IPS DF 4.7 (cell line): ENCODE measurements around the gene MTARC2.

Source experiments
- DNase-seq: peaks from one replicate; pipeline ENCODE4 v3.0.0-alpha.2; 2013; ENCODE audit warnings: low spot score; ENCODE audit errors: extremely low read depth

Gene MTARC2

DNA sequence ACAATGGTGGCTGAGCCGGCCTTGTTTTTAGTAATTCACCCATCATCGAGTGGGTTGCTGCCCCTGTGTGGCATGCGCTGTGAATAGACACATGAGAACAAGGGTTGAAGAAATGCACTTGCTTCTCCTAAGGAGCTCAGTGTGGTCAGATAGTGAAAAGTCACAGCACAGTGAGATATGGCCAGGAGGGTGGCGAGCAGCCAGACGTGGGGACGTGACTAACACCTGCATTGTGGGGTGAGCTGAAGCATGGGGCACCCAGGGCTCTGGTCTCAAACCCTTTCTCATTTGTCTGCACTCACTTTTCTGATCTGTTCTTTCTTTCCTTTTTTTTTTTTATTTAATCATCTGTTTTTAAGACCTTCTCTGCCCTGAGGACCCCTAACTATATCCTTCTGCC is 52.1 kb downstream of the MTARC2 start:
- no peak for DNase-seq

DNA sequence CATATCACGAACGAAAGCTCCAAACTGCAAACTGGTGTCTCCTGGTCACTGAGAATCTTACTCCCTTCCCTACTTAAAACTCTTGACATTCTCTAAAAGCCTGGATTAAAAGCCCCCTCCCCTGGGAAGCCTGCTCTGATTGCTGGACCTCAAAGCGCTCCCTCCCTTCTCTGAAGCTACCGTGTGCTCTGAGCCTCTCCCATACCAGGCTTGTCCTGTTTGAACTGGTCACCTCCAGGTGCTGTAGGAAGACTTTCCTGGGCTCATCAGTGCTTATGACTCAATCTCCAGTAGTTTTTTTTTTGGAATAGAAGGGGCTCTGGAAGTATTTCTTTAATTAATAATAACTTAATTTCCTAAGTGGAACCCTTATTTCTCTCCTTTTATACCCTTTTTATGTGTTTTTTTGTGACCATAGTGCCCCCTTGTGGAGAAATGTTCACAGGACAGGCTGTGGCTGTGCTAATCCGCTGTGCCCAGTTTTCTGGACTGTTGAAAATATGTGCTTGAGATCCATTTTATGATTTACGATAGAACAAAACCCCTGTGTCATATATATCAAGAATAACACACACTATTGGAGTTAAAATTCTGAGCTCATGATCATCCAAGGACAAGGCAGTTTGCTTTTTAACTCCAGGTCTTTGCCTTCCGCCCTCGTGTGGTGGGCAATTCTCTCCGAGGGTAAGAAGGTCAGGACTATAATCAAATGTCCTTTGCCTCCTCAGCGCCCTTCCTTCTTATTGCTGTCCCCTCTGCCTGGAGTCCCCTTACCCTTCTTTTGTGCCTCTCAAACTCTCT is 55.5 kb downstream of the MTARC2 start:
- no peak for DNase-seq

DNA sequence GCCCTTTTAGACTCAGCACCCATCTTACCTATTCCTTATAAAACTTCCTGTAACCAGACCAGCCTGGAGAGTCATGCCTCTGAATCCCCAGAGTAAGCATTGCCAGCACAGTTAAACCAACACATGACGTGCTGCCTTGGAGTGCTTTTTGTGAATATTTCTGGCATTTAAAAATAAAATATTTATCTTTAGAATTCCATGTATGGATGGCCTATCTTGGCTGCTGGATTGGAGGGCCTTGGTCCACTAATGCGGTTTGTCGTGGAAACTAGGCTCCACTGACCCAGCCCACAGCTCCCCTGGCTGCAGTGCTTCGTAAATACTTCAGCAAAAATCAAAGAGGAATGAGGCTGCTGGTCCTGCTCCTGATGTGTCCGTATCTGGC is 56.1 kb downstream of the MTARC2 start:
- no peak for DNase-seq

DNA sequence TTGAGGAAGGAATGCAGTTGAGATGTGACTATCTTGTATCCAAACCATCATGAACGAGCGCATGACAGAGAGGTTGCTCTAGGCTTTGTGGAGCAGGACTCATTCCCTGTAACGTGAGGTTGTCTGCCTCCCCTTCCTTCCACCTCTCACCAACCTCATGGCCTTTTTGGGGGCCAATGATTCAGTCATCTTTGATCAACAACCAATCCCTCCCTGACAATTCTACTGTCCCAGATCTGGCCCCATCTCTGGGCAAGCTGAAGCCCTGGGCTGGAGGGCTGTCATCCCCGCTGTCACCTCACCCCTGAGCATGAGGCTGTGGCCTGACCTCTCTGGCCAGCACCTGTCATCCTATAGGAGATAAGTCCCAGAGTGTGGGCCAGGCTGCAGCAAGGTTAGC is 58.3 kb downstream of the MTARC2 start:
- no peak for DNase-seq

DNA sequence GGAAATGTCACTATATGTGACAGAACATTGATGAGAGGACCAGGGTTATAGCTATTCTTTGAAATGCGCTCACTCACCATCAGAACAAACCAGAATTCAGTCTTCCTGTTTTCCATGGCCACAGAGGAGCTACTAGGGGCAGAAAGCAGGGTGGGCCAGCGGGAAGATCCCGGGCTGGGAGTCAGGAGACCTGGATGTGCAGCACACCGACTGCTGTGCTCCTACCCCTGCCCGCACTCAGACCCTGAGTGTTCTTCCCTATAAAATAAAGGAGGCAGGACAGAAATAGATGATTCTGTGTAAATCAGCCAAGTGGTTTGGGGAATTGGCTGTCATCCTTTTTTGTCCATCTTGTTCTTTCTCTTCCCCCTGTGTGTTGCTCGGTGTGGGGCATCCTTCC is 59.6 kb downstream of the MTARC2 start:
- no peak for DNase-seq

DNA sequence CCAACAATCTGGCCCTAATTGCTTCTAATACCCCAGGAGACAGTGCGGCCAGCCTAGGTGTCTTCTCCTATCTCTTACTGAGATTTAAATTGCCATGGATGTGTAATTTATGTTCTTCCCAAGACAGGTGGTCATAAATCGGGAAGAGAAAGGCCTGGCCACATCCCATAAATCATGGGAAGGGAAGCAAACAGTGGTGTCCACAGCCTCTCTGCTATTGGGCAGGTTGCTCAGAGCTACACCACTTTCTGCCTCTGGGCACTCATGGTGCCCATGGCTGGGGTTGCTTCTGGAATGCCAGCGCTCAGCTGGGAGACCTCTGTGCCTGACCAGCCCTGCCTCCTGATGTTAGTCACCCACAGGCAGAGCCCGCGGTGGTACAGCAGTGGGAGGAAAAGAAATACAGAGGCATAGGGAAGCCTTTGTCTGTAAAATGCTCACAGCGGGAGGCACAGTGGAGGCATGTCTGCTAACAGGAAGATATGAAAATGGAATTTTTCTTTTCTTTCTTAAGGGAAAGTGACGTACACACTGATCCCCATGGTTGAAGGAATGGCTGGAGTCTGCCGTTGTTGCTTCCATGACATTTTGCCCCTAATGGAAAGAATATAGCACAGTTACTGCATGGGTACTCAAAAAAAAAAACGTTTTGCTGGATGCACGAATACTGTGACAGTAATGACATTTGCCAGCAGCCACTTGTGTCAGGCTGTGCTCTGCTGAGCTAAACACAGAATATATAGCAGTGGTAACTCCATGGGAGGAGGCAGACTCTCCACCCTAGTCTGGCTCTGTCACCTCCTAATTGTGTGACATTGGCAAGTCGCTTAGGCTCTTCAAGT is 60.4 kb downstream of the MTARC2 start:
- no peak for DNase-seq

- no peak for DNase-seq
Observed at GRCh38 chr1:220809187-220809550, 61.0 kb downstream of the MTARC2 start.

DNA sequence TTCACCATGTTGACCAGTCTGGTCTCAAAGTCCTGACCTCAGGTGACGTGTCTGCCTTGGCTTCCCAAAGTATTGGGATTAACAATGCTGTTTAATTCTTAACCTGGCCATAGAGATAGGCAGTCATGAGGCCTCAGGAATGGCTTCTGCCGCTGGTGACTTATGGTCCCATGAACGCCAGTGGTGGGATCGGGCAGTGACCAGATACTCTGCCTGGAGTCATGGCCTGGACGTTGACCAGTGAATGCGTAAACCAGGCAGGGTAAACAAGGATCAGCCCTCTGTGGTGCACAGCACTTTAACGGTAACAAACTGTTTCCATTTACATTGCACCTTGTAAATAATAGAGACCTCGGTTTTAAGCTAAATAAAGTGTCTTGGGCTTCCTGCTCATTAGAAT is 61.6 kb downstream of the MTARC2 start:
- no peak for DNase-seq

GRCh38 chr1:220810179-220810653 is 62.1 kb downstream of the MTARC2 start:
- no peak for DNase-seq

DNA sequence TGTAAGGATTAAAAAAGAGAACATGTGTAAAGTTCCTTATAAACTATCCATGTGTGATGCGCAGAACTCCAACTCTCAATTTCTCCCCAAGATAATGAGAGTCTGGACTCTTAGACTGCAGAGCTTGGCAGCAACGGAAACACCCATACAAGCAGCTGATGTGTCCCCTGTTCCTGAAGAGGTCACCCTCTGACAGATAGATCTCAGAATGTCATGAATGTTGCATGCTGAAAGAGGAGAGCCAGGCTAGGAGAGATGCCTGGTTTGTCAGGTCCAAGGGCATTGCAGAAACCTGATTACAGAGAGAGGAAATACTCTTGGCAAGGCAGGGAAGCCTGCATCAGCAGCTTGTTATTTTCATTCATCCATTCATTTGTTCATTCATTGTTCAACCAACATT is 62.8 kb downstream of the MTARC2 start:
- DNase-seq = no peak

- no peak for DNase-seq
Observed at GRCh38 chr1:220811695-220812094, 63.6 kb downstream of the MTARC2 start.

DNA sequence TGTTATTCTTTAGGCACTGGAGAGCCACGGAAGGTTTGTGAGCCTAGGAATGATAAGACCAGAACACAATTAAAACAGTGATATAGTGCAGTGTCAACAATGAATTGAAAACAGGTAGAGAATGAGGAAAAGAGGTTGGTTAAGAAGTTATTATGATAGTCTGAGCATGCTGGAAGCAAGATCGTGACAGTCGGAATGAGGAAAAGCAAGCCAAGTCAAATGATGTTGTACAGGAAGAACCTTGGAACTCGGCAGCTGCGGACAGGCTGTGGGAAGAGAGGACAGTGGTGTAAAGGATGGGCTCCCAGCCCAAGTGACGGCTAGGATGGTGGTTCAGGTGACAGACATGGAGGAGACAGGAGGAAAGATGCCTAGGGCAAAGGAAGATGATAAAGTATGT is 64.2 kb downstream of the MTARC2 start:
- no peak for DNase-seq

DNA sequence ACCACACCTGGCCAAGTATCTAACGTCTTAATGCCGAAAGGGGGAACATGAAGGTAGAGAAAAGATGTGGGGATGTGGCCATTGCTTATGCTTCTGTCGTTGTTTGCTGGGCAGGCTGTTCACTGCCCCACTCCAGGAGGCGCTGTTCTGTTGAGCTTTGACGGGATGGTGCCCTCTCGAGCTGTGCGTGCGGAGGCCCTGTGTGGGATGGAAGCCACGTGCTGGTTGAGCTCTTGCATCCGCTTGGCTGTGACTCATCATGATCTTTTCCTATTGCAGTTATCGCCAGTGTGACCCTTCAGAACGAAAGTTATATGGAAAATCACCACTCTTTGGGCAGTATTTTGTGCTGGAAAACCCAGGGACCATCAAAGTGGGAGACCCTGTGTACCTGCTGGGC is 64.9 kb downstream of the MTARC2 start:
- no peak for DNase-seq

- DNase-seq = no peak
Observed at GRCh38 chr1:220815409-220815808, 67.3 kb downstream of the MTARC2 start.

- no peak for DNase-seq
Observed at GRCh38 chr1:220817907-220818306, 69.8 kb downstream of the MTARC2 start.

DNA sequence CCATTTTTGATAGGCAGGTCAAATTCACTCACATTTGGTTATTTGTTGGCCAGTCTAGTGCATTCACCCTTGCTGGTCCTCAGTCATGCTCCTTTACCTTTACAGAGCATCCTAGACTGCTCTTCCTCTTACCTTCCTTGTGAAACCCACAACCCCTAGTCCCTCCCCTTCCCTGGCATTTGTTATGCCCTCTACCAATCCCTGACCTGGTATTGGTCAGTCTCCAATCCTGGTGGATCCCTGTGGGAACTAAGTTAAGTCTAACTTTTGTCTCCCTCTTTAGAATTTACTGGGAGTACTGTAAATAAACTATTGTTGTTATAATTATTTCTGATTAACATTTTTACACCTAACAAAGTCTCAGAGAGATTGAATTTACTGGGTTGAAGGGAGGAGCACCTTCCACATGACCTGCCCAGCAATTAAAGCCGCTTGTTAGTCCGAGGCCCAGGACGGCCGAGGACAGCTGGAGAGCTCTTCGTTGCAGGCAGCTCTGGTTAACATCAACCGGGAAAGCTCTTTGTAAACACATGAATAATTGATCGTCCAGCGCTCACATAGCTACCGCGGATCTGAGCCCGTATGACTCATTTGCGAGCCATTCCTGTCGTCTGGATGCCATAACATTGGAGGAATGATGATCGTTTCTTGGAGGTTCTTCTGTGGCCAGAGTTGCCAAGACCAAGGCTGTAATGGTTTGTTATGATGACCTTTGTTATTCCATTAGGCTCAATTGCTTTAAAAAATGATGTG is 70.5 kb downstream of the MTARC2 start:
- no peak for DNase-seq

DNA sequence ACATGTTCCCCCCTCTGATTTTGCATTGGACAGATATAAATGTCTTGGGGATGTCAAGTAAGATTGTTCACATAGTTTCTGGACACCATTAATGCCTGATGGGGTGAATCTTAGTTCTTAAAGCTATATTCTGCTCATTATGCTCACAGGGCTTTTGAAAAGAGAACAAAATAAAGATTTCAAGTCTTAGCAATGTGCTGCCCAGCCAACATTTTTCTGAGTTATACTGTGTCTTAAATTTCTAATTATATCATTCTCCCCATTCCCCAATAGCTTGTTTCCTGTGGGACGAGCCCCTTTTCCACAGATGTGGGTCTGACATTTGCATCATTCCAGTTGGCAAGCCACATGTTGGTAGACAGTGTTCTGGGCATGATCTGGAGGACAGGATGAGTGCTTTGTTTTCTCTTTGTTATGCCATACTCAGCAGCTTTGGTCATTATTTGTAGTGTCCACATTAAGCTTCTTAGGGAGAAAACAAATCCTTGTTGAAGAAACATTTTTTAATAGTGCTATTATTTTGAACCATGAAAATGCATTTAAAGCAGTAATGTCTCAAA is 71.4 kb downstream of the MTARC2 start:
- DNase-seq = no peak

GRCh38 chr1:220824031-220824989 is 76.2 kb downstream of the MTARC2 start:
- DNase-seq = no peak

- no peak for DNase-seq
Observed at GRCh38 chr1:220825819-220826551, 77.9 kb downstream of the MTARC2 start.

DNA sequence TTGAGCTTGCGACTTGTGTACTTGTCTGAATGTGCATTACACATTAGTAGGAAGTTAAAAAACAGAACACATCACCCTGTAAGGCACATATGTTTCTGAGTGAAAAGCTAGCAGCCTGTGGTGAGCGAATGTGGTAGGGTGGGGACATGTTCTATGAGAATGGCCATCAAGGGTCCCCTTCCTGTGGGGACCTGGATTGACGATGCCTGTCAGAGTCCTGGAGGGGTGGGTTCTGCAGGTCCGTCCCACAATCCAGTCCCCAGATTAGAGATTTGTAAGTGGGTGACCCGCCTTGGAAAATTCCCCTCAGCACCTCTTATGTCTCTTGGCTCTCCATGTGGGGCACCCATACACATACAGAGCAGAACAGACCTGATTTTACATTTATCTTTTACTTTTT is 78.6 kb downstream of the MTARC2 start:
- no peak for DNase-seq
